ENCODE measurements around the gene SPOCD1.

Gene SPOCD1

GRCh38 chr1:31776516-31776915 lies 39.3 kb downstream of the SPOCD1 start:
- Histone ChIP-seq H3K9me3 (ENCODE audit: control insufficient read depth, low read length) (no peaks in the 10 kb centered on the region), H3K36me3 (ENCODE audit: control insufficient read depth, insufficient read depth, low read length, severe bottlenecking) (no peaks in the 10 kb centered on the region), H3K9ac (ENCODE audit: low read length) (no peak overlapping the region), H3K4me3 (ENCODE audit: low read length) (no peak overlapping the region), H3K27me3 (replicated peaks; ENCODE audit: control insufficient read depth, insufficient read depth, low read length) (peaks cover 60% of the 10 kb centered on the region), H3K4me1 (ENCODE audit: control insufficient read depth, insufficient read depth, low read length) (peaks cover 13% of the 10 kb centered on the region)
- no peak for DNase-seq (ENCODE audit: low read depth)

GRCh38 chr1:31776032-31776431 lies 39.8 kb downstream of the SPOCD1 start:
- peaks cover 65% of the 10 kb centered on the region for H3K27me3 ChIP-seq (replicated peaks; ENCODE audit: control insufficient read depth, insufficient read depth, low read length)

DNA sequence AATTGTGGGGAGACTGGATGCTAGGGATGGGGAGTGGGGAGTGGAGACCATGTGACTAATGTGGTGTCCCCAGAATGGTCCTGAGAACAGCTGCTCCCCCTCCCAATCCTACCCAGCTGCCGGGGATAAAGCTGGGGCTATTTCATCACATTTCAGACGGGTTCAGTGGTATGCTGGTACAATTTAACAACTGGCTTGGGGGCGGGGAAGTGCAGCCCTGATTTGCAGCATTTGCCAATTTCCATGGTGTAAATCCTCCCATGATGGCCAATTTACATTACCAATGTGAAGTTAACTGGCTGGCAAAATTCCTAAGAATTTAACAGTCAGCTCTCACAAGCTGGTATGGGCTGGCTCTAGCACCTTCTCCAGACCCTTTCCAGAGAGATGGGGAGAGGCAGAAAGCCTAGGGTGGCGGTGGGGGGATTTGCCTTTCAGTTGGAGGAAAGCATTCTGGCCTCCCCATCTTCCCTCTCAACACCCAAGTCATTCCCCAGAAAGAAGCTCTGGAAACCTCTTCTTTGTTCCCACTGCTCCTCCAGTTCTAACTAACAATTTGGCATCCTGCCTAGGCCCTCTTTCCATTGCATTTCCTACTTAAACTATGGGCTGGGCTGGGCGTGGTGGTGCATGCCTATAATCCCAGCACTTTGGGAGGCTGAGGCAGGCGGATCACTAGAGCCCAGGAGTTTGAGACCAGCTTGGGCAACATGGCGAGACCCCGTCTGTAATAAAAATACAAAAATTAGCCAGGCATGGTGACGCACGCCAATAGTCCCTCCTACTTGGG lies 40.4 kb downstream of the SPOCD1 start:
- Histone ChIP-seq H3K27me3 (replicated peaks; ENCODE audit: control insufficient read depth, insufficient read depth, low read length) (peaks cover 65% of the 10 kb centered on the region), H3K4me1 (ENCODE audit: control insufficient read depth, insufficient read depth, low read length) (peaks cover 7% of the 10 kb centered on the region), H3K36me3 (ENCODE audit: control insufficient read depth, insufficient read depth, low read length, severe bottlenecking) (no peaks in the 10 kb centered on the region), H3K9ac (ENCODE audit: low read length) (no peak overlapping the region), H3K9me3 (ENCODE audit: control insufficient read depth, low read length) (no peaks in the 10 kb centered on the region), H3K4me3 (ENCODE audit: low read length) (no peak overlapping the region)
- no peak for DNase-seq (ENCODE audit: low read depth)

More at GRCh38 chr1:31776032-31776431, 39.8 kb downstream of the SPOCD1 start:
- Histone ChIP-seq H3K4me3 (ENCODE audit: low read length) (no peak overlapping the region), H3K9ac (ENCODE audit: low read length) (no peak overlapping the region), H3K4me1 (ENCODE audit: control insufficient read depth, insufficient read depth, low read length) (peaks cover 8% of the 10 kb centered on the region), H3K36me3 (ENCODE audit: control insufficient read depth, insufficient read depth, low read length, severe bottlenecking) (no peaks in the 10 kb centered on the region), H3K9me3 (ENCODE audit: control insufficient read depth, low read length) (no peaks in the 10 kb centered on the region)
- no peak for DNase-seq (ENCODE audit: low read depth)

GRCh38 chr1:31774495-31774894 lies 41.3 kb downstream of the SPOCD1 start:
- no peak overlapping the region for H3K4me3 ChIP-seq (ENCODE audit: low read length)
- no peak for DNase-seq (ENCODE audit: low read depth)
- H3K36me3 ChIP-seq (ENCODE audit: control insufficient read depth, insufficient read depth, low read length, severe bottlenecking), result no peaks in the 10 kb centered on the region
- no peaks in the 10 kb centered on the region for H3K9me3 ChIP-seq (ENCODE audit: control insufficient read depth, low read length)
- H3K4me1 ChIP-seq (ENCODE audit: control insufficient read depth, insufficient read depth, low read length), result peaks cover 7% of the 10 kb centered on the region
- H3K9ac ChIP-seq (ENCODE audit: low read length), result no peak overlapping the region
- peaks cover 68% of the 10 kb centered on the region for H3K27me3 ChIP-seq (replicated peaks; ENCODE audit: control insufficient read depth, insufficient read depth, low read length)

DNA sequence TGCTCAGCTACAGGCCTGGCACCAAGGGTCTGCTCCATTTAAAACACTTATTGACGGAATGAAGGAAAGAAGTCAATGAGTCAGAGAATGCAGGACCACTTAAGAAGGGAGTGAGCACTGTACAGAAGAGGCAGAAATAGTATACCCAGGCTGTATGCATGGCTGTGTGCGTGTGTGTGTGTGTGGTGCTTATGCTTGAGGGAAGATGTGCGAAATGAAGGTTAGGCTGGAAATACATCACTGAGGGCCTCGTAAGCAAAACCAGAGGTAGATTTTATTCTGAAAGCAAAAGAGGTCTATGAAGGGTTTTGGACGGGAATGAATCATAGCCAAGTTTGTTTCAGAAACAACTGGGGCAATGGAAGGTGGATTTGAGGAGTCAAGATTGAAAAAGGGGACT lies 42.0 kb downstream of the SPOCD1 start:
- peaks cover 66% of the 10 kb centered on the region for H3K27me3 ChIP-seq (replicated peaks; ENCODE audit: control insufficient read depth, insufficient read depth, low read length)

GRCh38 chr1:31772669-31773248 lies 43.1 kb downstream of the SPOCD1 start:
- Histone ChIP-seq H3K4me3 (ENCODE audit: low read length) (peak overlapping the region; percentile 72), H3K9me3 (ENCODE audit: control insufficient read depth, low read length) (no peaks in the 10 kb centered on the region), H3K9ac (ENCODE audit: low read length) (no peak overlapping the region), H3K27me3 (replicated peaks; ENCODE audit: control insufficient read depth, insufficient read depth, low read length) (peaks cover 59% of the 10 kb centered on the region), H3K36me3 (ENCODE audit: control insufficient read depth, insufficient read depth, low read length, severe bottlenecking) (no peaks in the 10 kb centered on the region), H3K4me1 (ENCODE audit: control insufficient read depth, insufficient read depth, low read length) (peaks cover 7% of the 10 kb centered on the region)
- DNase-seq (ENCODE audit: low read depth), result no peak

More for the DNA sequence above, 42.0 kb downstream of the SPOCD1 start:
- peaks cover 7% of the 10 kb centered on the region for H3K4me1 ChIP-seq (ENCODE audit: control insufficient read depth, insufficient read depth, low read length)
- H3K4me3 ChIP-seq (ENCODE audit: low read length), result no peak overlapping the region
- H3K9me3 ChIP-seq (ENCODE audit: control insufficient read depth, low read length), result no peaks in the 10 kb centered on the region
- no peak for DNase-seq (ENCODE audit: low read depth)
- no peak overlapping the region for H3K9ac ChIP-seq (ENCODE audit: low read length)
- H3K36me3 ChIP-seq (ENCODE audit: control insufficient read depth, insufficient read depth, low read length, severe bottlenecking), result no peaks in the 10 kb centered on the region

DNA sequence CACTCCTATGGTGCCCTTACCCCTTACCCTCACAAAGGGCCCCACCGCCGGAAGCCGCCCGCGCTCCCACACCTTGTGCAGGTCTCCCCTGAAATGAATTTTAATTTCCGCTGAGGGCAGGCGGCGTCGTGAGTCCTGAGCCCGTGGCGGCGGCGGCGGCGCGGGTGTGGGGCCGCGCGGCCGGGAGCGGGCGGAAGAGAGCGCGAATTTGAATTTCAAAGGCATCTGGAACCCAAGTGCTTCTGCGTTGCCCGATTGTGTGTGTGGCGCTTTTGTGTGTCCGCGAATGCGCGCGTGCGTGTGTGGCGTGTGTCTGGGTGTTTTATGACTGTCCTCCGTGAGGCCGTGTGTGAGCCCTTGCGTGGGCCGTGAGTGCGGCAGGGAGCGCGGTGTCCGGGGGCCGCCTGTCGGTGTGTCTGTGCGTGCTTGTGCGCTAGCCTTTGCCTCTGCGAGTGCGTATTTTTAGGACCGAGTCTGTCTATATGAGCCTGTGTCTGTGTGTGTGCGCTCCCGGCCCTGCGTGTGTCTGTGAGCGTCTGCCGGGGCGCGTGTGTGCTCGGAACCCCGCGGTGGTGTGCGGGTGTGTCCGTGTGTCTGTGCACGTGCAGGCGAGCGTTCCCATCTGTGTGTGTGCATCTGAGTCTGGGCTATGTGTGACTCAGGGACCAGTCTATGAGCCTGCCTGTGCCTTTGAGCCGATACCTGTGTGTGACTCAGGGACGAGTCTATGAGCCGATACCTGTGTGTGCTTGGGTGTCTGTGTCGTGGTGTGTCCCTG lies 43.7 kb downstream of the SPOCD1 start:
- Histone ChIP-seq H3K9me3 (ENCODE audit: control insufficient read depth, low read length) (no peaks in the 10 kb centered on the region), H3K4me3 (ENCODE audit: low read length) (peak overlapping the region; percentile 72), H3K4me1 (ENCODE audit: control insufficient read depth, insufficient read depth, low read length) (peaks cover 7% of the 10 kb centered on the region), H3K36me3 (ENCODE audit: control insufficient read depth, insufficient read depth, low read length, severe bottlenecking) (no peaks in the 10 kb centered on the region), H3K9ac (ENCODE audit: low read length) (peak overlapping the region; percentile 16), H3K27me3 (replicated peaks; ENCODE audit: control insufficient read depth, insufficient read depth, low read length) (peaks cover 59% of the 10 kb centered on the region)
- DNase-seq (ENCODE audit: low read depth), result peak; percentile 44

DNA sequence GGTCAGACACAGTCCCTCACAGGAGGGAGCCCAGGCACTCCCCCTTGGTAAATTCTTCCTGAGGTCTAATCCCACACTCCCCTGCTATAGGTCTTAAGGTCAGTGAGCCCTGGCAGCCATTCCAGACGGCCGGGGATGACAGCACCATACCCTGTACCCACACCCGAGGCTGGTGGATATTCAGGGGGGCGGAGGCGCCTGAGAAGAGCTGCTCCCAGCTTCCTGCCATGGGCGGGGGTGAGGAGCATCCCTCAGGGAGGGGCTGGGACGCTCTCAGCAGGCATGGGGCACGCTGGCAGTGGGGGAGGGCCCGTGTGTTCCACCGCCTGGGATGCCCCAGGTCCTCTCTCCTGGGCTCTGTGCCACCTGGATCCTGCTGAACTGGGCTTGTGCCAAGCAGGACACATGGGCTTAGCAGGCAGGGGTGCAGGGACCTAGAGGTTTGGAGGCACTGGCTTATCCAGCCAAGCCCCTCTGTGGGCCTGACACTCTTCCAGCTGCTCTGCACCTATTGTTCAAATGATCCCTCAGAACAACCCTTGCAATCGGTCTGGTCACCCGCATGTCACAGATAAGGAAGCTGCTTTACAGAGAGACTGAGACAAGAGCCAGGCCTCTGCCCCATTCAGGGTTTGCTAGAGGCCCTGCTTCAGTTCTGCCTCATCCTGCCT lies 46.0 kb downstream of the SPOCD1 start:
- Histone ChIP-seq H3K4me1 (ENCODE audit: control insufficient read depth, insufficient read depth, low read length) (peaks cover 7% of the 10 kb centered on the region), H3K4me3 (ENCODE audit: low read length) (no peak overlapping the region), H3K27me3 (replicated peaks; ENCODE audit: control insufficient read depth, insufficient read depth, low read length) (peaks cover 41% of the 10 kb centered on the region), H3K36me3 (ENCODE audit: control insufficient read depth, insufficient read depth, low read length, severe bottlenecking) (no peaks in the 10 kb centered on the region), H3K9ac (ENCODE audit: low read length) (no peak overlapping the region), H3K9me3 (ENCODE audit: control insufficient read depth, low read length) (no peaks in the 10 kb centered on the region)
- no peak for DNase-seq (ENCODE audit: low read depth)

- peaks cover 12% of the 10 kb centered on the region for H3K4me1 ChIP-seq (ENCODE audit: control insufficient read depth, insufficient read depth, low read length)
- no peaks in the 10 kb centered on the region for H3K9me3 ChIP-seq (ENCODE audit: control insufficient read depth, low read length)
- no peak overlapping the region for H3K4me3 ChIP-seq (ENCODE audit: low read length)
- no peak for DNase-seq (ENCODE audit: low read depth)
- no peak overlapping the region for H3K9ac ChIP-seq (ENCODE audit: low read length)
- peaks cover 35% of the 10 kb centered on the region for H3K27me3 ChIP-seq (replicated peaks; ENCODE audit: control insufficient read depth, insufficient read depth, low read length)
- H3K36me3 ChIP-seq (ENCODE audit: control insufficient read depth, insufficient read depth, low read length, severe bottlenecking), result no peaks in the 10 kb centered on the region
Measured at GRCh38 chr1:31768939-31769704, 46.7 kb downstream of the SPOCD1 start.

- H3K27me3 ChIP-seq (replicated peaks; ENCODE audit: control insufficient read depth, insufficient read depth, low read length), result peaks cover 28% of the 10 kb centered on the region
- no peak overlapping the region for H3K4me3 ChIP-seq (ENCODE audit: low read length)
- H3K4me1 ChIP-seq (ENCODE audit: control insufficient read depth, insufficient read depth, low read length), result peaks cover 12% of the 10 kb centered on the region
- no peak overlapping the region for H3K9ac ChIP-seq (ENCODE audit: low read length)
- no peaks in the 10 kb centered on the region for H3K9me3 ChIP-seq (ENCODE audit: control insufficient read depth, low read length)
- DNase-seq (ENCODE audit: low read depth), result no peak
- no peaks in the 10 kb centered on the region for H3K36me3 ChIP-seq (ENCODE audit: control insufficient read depth, insufficient read depth, low read length, severe bottlenecking)
Measured at GRCh38 chr1:31768407-31768907, 47.4 kb downstream of the SPOCD1 start.
